Peyer's patch (tissue), 4 donors: ENCODE measurements around the gene SNTG2. TPM values are rescaled to one million over a fixed set of nuclear protein-coding genes. Genes with fewer than 3 reads are reported as not detected.

Experiments used
- DNase-seq, 3 donors: peaks; one replicate each; pipeline ENCODE4 v3.0.0-alpha.2; 2017 to 2019
- H3K27ac ChIP-seq, 4 donors: fragments of 200-600 bp; sonication (generic); one replicate each; pipeline ENCODE4 v1.5.1; 2016 to 2019
- H3K27me3 ChIP-seq, 2 donors: fragments of 200-600 bp; sonication (generic); one replicate each; pipeline ENCODE4 v1.5.1; 2019
- H3K36me3 ChIP-seq, 3 donors: fragments of 200-600 bp; sonication (generic); one replicate each; pipeline ENCODE4 v1.5.1; 2016 to 2019
- H3K4me1 ChIP-seq, 4 donors: fragments of 200-600 bp; sonication (generic); one replicate each; pipeline ENCODE4 v1.5.1; 2016 to 2019
- H3K4me3 ChIP-seq, 4 donors: fragments of 200-600 bp; sonication (generic); 1 replicate in 3 of 4; 2 replicates in 1 of 4; pipeline ENCODE4 v1.5.1; 2016 to 2019; ENCODE audit warnings: mild to moderate bottlenecking in 1 of 4
- H3K9me3 ChIP-seq, 4 donors: fragments of 200-600 bp; sonication (generic); one replicate each; pipeline ENCODE4 v1.5.1; 2016 to 2019; ENCODE audit warnings: mild to moderate bottlenecking in 1 of 4
- POLR2A ChIP-seq, 2 donors: fragments of 450-650 bp; IDR thresholded peaks; one replicate each; pipeline ENCODE4 v1.5.1; 2017; ENCODE audit warnings: antibody characterized with exemption in 2 of 2, mild to moderate bottlenecking in 2 of 2, moderate library complexity in 2 of 2
- total RNA-seq, 4 donors: library from RNA; depleted of rRNA; stranded (reverse); fragments of >200 nt; gene quantifications; one replicate each; pipeline ENCODE4 v1.1.0, GENCODE V29; 2016
- TF ChIP-seq, protein P1 (sequence below), 6 experiments: fragments of 450-650 bp in 4 of 6; fragments of 200-600 bp in 2 of 6; sonication (generic) in 1 of 6; IDR thresholded peaks; one replicate each; pipeline ENCODE4 v1.5.1; 2017 to 2019; ENCODE audit warnings: antibody characterized with exemption in 6 of 6, mild to moderate bottlenecking in 3 of 6, moderate library complexity in 1 of 6

Gene SNTG2
- total RNA-seq, 4 donors from 2014 or later: 1.8 to 65.2 (median 3.9) TPM

DNA sequence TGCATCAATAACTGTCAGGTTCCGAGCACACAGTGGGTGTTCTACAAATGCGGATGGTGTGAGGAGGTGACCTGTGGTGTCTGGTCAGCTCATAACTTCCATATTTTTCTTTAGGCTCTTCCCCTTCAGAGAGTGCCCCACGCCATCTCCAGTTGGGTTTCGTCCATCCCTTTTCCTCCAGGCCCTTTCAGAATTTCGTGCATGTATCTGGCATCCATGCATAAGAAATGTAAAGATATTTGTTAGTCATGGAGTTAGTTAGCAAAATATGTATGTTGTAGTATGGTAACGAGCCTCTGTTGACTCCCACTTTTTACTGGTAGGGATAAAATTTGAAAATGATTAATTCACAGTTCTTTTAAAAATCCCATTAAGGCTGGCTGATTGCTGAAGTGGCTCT, 67.2 kb downstream of the SNTG2 start:
- Histone ChIP-seq H3K4me3 (no peak overlapping the region), H3K9me3 (no peaks in the 10 kb centered on the region), H3K27me3 (no peaks in the 10 kb centered on the region), H3K27ac (no peak overlapping the region), H3K36me3 (no peaks in the 10 kb centered on the region), H3K4me1 (no peaks in the 10 kb centered on the region)
- TF ChIP-seq, protein P1, sequence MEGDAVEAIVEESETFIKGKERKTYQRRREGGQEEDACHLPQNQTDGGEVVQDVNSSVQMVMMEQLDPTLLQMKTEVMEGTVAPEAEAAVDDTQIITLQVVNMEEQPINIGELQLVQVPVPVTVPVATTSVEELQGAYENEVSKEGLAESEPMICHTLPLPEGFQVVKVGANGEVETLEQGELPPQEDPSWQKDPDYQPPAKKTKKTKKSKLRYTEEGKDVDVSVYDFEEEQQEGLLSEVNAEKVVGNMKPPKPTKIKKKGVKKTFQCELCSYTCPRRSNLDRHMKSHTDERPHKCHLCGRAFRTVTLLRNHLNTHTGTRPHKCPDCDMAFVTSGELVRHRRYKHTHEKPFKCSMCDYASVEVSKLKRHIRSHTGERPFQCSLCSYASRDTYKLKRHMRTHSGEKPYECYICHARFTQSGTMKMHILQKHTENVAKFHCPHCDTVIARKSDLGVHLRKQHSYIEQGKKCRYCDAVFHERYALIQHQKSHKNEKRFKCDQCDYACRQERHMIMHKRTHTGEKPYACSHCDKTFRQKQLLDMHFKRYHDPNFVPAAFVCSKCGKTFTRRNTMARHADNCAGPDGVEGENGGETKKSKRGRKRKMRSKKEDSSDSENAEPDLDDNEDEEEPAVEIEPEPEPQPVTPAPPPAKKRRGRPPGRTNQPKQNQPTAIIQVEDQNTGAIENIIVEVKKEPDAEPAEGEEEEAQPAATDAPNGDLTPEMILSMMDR (IDR thresholded peaks at IDR 0.05): no peak
- TF ChIP-seq POLR2A (IDR thresholded peaks at IDR 0.05): no peak
- no peak for DNase-seq

DNA sequence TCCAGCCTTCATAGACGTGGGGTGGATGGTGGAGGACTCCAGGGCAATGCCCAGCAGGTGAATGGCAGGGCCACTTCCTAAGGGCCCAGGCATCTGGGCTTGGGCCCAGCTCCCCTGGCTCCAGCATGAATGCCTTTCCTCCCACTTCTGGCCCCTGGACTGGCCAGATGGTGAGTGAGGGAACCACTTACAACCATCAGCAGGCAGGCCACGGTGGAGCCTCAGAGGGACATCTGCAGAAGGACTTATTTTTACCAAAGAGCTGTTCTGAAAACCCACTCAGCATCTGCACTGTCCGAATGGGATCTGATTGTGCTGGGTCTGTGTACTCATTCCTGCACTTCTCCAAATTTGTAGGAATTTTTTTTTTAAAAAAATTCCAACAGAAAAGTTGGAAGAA, 69.6 kb downstream of the SNTG2 start:
- H3K4me3 ChIP-seq: no peak overlapping the region
- no peak for TF ChIP-seq POLR2A (IDR thresholded peaks at IDR 0.05)
- TF ChIP-seq, protein P1 (IDR thresholded peaks at IDR 0.05): no peak
- no peaks in the 10 kb centered on the region for H3K36me3 ChIP-seq

DNA sequence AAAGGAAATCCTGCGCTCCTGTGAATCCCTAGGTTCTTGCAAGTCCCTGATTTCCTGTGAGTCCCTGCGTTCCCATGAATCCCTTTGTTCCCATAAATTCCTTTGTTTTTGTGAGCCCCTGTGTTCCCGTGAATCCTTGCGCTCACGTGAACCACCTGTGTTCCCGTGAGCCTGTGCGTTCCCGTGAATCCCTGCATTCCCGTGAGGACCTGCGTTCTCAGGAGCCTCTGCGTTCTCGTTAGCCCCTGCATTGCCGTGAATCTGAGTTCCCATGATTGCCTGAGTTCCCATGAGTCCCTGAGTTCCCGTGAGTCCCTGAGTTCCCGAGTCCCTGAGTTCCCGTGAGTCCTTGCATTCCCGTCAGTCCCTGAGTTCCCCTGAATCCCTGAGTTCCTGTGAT, 71.5 kb downstream of the SNTG2 start:
- no peaks in the 10 kb centered on the region for H3K27me3 ChIP-seq
- no peaks in the 10 kb centered on the region for H3K36me3 ChIP-seq
- no peak overlapping the region for H3K4me3 ChIP-seq
- no peak for DNase-seq
- no peak for TF ChIP-seq POLR2A (IDR thresholded peaks at IDR 0.05)
- TF ChIP-seq, protein P1 (IDR thresholded peaks at IDR 0.05): no peak
- H3K9me3 ChIP-seq: no peaks in the 10 kb centered on the region
- no peak overlapping the region for H3K27ac ChIP-seq
- H3K4me1 ChIP-seq: no peaks in the 10 kb centered on the region

More for the DNA sequence above, 69.6 kb downstream of the SNTG2 start:
- no peaks in the 10 kb centered on the region for H3K27me3 ChIP-seq
- H3K4me1 ChIP-seq: no peaks in the 10 kb centered on the region
- DNase-seq: no peak
- H3K9me3 ChIP-seq: no peaks in the 10 kb centered on the region
- no peak overlapping the region for H3K27ac ChIP-seq

DNA sequence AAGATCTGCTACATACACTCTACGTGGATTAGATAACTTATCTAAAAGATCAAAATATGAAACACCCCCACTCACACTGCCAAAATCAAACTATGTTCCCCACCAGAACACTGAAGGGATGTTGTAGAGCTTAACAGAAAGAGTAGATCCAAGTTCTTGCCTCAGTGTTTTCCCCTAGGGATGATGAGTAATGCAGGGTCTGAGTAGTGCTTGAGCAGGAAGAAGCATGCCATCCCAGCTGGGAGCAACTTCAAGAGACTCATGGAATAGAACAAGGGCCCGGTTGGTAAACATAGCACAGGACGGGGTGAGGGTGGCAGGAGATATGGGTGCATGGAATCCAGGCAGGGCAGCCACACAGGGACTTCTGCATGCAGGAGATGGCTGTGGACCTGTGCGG, 74.3 kb downstream of the SNTG2 start:
- Histone ChIP-seq H3K27ac (no peak overlapping the region), H3K9me3 (no peaks in the 10 kb centered on the region), H3K36me3 (no peaks in the 10 kb centered on the region), H3K4me3 (no peak overlapping the region), H3K27me3 (no peaks in the 10 kb centered on the region), H3K4me1 (no peaks in the 10 kb centered on the region)
- no peak for DNase-seq
- TF ChIP-seq, protein P1 (IDR thresholded peaks at IDR 0.05): no peak
- TF ChIP-seq POLR2A (IDR thresholded peaks at IDR 0.05): no peak

DNA sequence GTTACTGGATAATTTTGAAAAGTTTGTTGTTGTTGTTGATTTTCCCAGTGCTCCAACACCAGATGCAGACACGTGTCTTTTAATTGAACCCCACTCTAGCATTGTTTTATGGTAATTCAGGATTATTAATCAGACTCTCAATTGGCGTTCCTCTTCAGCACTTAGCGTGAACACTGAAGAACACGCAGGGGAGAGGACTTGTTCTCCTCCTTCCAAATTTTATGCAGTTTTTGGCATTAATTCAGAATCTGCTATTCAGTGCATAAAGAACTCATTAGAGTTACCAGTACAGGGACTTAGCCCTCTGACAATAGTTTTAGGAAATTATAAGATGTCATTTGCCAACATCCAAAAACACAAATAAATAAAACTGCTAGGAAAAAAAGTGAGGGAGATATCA, 75.5 kb downstream of the SNTG2 start:
- no peak overlapping the region for H3K4me3 ChIP-seq
- no peak overlapping the region for H3K27ac ChIP-seq
- TF ChIP-seq POLR2A (IDR thresholded peaks at IDR 0.05): no peak
- no peaks in the 10 kb centered on the region for H3K36me3 ChIP-seq
- H3K4me1 ChIP-seq: no peaks in the 10 kb centered on the region
- no peaks in the 10 kb centered on the region for H3K27me3 ChIP-seq
- DNase-seq: no peak
- no peaks in the 10 kb centered on the region for H3K9me3 ChIP-seq

DNA sequence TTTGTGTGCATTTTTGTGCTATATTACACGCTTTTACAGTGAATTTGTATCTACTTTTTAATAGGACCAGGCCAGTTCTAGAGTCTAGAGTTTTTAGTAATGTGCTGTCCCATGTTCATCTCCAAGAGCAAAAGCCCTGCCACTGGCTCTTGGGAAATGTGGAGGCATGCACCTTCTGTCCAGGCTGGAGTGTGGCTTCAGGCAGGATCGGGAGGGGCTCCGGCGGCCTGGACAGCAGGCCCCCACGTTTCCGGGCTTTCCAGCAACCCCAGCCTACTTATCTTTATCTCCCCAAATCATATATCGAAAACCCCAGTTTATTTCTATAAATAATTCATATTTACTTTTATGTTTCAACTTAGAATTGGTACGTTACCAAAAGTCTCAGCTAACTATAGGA, 78.2 kb downstream of the SNTG2 start:
- no peaks in the 10 kb centered on the region for H3K4me1 ChIP-seq
- H3K9me3 ChIP-seq: no peaks in the 10 kb centered on the region
- no peak for DNase-seq

More for the DNA sequence above, 78.2 kb downstream of the SNTG2 start:
- no peak for TF ChIP-seq POLR2A (IDR thresholded peaks at IDR 0.05)
- TF ChIP-seq, protein P1 (IDR thresholded peaks at IDR 0.05): no peak
- Histone ChIP-seq H3K27ac (no peak overlapping the region), H3K36me3 (no peaks in the 10 kb centered on the region), H3K4me3 (no peak overlapping the region), H3K27me3 (no peaks in the 10 kb centered on the region)
